TTC549 (cell line): ENCODE measurements around the gene P2RX7.

Experiments used
- FAIRE-seq: peaks from 2 replicates; lab custom pipeline; 2012; peaks lifted over from hg19 to GRCh38; lab: Jason Lieb, UNC

The P2RX7 gene

GRCh38 chr12:121110211-121110940 is 22.3 kb upstream of the P2RX7 start:
- FAIRE-seq = no peak

GRCh38 chr12:121111684-121112083 is 21.0 kb upstream of the P2RX7 start:
- no peak for FAIRE-seq

GRCh38 chr12:121112496-121112895 is 20.2 kb upstream of the P2RX7 start:
- FAIRE-seq = no peak

- no peak for FAIRE-seq
Observed at GRCh38 chr12:121113057-121113456, 19.6 kb upstream of the P2RX7 start.

- no peak for FAIRE-seq
Observed at GRCh38 chr12:121114019-121114639, 18.5 kb upstream of the P2RX7 start.

GRCh38 chr12:121114806-121115205 is 17.9 kb upstream of the P2RX7 start:
- FAIRE-seq = no peak

GRCh38 chr12:121115530-121115929 is 17.1 kb upstream of the P2RX7 start:
- FAIRE-seq = no peak

GRCh38 chr12:121116318-121117225 is 16.1 kb upstream of the P2RX7 start:
- no peak for FAIRE-seq

- no peak for FAIRE-seq
Observed at GRCh38 chr12:121117226-121117777, 15.4 kb upstream of the P2RX7 start.

- no peak for FAIRE-seq
Observed at GRCh38 chr12:121120323-121120722, 12.4 kb upstream of the P2RX7 start.

GRCh38 chr12:121120989-121121755 is 11.5 kb upstream of the P2RX7 start:
- no peak for FAIRE-seq

GRCh38 chr12:121121805-121122204 is 10.9 kb upstream of the P2RX7 start:
- FAIRE-seq = no peak

- FAIRE-seq = no peak
Observed at GRCh38 chr12:121123488-121123887, 9.2 kb upstream of the P2RX7 start.

GRCh38 chr12:121124402-121125109 is 8.1 kb upstream of the P2RX7 start:
- FAIRE-seq = no peak

- FAIRE-seq = no peak
Observed at GRCh38 chr12:121127501-121127900, 5.2 kb upstream of the P2RX7 start.

- no peak for FAIRE-seq
Observed at GRCh38 chr12:121128908-121129810, 3.5 kb upstream of the P2RX7 start.

GRCh38 chr12:121129811-121130147 is 2.9 kb upstream of the P2RX7 start:
- FAIRE-seq = no peak

GRCh38 chr12:121130866-121131373 is 1.8 kb upstream of the P2RX7 start:
- FAIRE-seq = no peak

GRCh38 chr12:121131941-121132341 is 735 bp upstream of the P2RX7 start:
- FAIRE-seq = no peak

GRCh38 chr12:121133838-121134237 is 1.2 kb downstream of the P2RX7 start:
- FAIRE-seq = no peak
